K562 (cell line): ENCODE measurements around the gene EHBP1. TPM values are rescaled to one million over a fixed set of nuclear protein-coding genes. Genes with fewer than 3 reads are reported as not detected.

ENCODE experiments used
- ATAC-seq: fragments of 200-7000 bp; cut with Tn5 transposase; 3 replicates; pipeline ENCODE4 v1.9.1; 2020; ENCODE audit warnings: moderate library complexity
- BruUV-seq: library from RNA; stranded (reverse); fragments of 400-500 nt; replicated peaks from 2 replicates; lab custom pipeline; 2021; lab: Mats Ljungman, UMichigan
- CTCF ChIA-PET: fragments of 300-600 bp; formaldehyde crosslinking; extraction: SDS; loops from one replicate; lab custom pipeline; 2021; ENCODE audit warnings: low intra/inter-chr PET ratio; lab: Yijun Ruan, JAX
- POLR2A ChIA-PET: fragments of 300-600, 350-650 bp; sonication (Branson Sonifier 250); formaldehyde crosslinking; extraction: SDS; loops from one replicate; lab custom pipeline; 2021; ENCODE audit warnings: antibody characterized with exemption, inconsistent platforms; lab: Yijun Ruan, JAX
- DNase-seq, 4 experiments: peaks; one replicate each; pipeline versions ENCODE4 v3.0.0 to v3.0.0-alpha.2; 2011 to 2018; ENCODE audit warnings: low spot score in 3 of 4, mixed read lengths in 3 of 4; ENCODE audit errors: extremely low read depth in 1 of 4
- FAIRE-seq: peaks from 2 replicates; lab custom pipeline; 2011; peaks lifted over from hg19 to GRCh38; lab: Jason Lieb, UNC
- H2AFZ ChIP-seq: 2 replicates; pipeline ENCODE4 v1.6.0; 2011; ENCODE audit warnings: low read depth, low read length, control low read depth, inconsistent platforms
- H3K27ac ChIP-seq: fragments of 200-600 bp; 3 replicates; pipeline ENCODE4 v1.8.0; 2011; ENCODE audit warnings: low read depth, mild to moderate bottlenecking, control low read depth, inconsistent platforms, low read length, moderate library complexity, mixed read lengths; ENCODE audit errors: extremely low read depth
- H3K27me3 ChIP-seq, 2 experiments: fragments of 300-600 bp in 1 of 2; 2 replicates in 1 of 2; 3 replicates in 1 of 2; pipeline versions ENCODE4 v1.6.0 to v1.8.0; 2011; ENCODE audit warnings: inconsistent platforms in 2 of 2, low read length in 2 of 2, mild to moderate bottlenecking in 1 of 2, mixed read lengths in 1 of 2, moderate library complexity in 1 of 2; ENCODE audit not compliant: control insufficient read depth in 2 of 2, insufficient read depth in 2 of 2
- H3K36me3 ChIP-seq: fragments of 300-600 bp; 3 replicates; pipeline ENCODE4 v1.8.0; 2011; ENCODE audit warnings: mild to moderate bottlenecking, low read length, inconsistent platforms; ENCODE audit not compliant: control insufficient read depth, insufficient read depth
- H3K4me1 ChIP-seq, 2 experiments: fragments of 200-600 bp in 1 of 2; replicated peaks in 1 of 2; 2 replicates in 1 of 2; 3 replicates in 1 of 2; pipeline versions ENCODE4 v1.5.1 to v1.8.0; 2011; ENCODE audit warnings: inconsistent platforms in 2 of 2, low read length in 2 of 2, mild to moderate bottlenecking in 1 of 2, mixed read lengths in 1 of 2, moderate library complexity in 1 of 2; ENCODE audit not compliant: control insufficient read depth in 2 of 2, insufficient read depth in 2 of 2
- H3K4me2 ChIP-seq: 2 replicates; pipeline ENCODE4 v1.6.1; 2011; ENCODE audit warnings: low read length, control low read depth, inconsistent platforms, mixed read lengths; ENCODE audit not compliant: insufficient read depth
- H3K4me3 ChIP-seq: fragments of 200-600 bp; sonication (generic), shearing (Covaris generic); 2 replicates; pipeline ENCODE4 v1.5.1; 2016; ENCODE audit warnings: control low read depth, inconsistent platforms
- H3K79me2 ChIP-seq: fragments of 200-600 bp; 3 replicates; pipeline ENCODE4 v1.8.0; 2011; ENCODE audit warnings: low read length, inconsistent platforms; ENCODE audit not compliant: control insufficient read depth, insufficient read depth
- H3K9ac ChIP-seq, 2 experiments: 2 replicates each; pipeline versions ENCODE4 v1.6.0 to v1.6.1; 2011; ENCODE audit warnings: low read depth in 2 of 2, low read length in 2 of 2, control low read depth in 1 of 2, inconsistent platforms in 1 of 2, mild to moderate bottlenecking in 1 of 2, mixed read lengths in 1 of 2; ENCODE audit not compliant: insufficient read depth in 1 of 2
- H3K9me1 ChIP-seq: one replicate; pipeline ENCODE4 v1.6.0; 2011; ENCODE audit warnings: inconsistent platforms, mild to moderate bottlenecking, low read length, moderate library complexity; ENCODE audit not compliant: control insufficient read depth, insufficient read depth
- H3K9me3 ChIP-seq: replicated peaks from 2 replicates; pipeline ENCODE4 v1.5.1; 2011; ENCODE audit warnings: low read depth, low read length, inconsistent platforms; ENCODE audit not compliant: control insufficient read depth, insufficient read depth
- H4K20me1 ChIP-seq: replicated peaks from 2 replicates; pipeline ENCODE4 v1.6.1; 2011; ENCODE audit warnings: low read length, inconsistent platforms, mixed read lengths; ENCODE audit not compliant: control insufficient read depth, insufficient read depth
- ARID2 ChIP-seq: fragments of 450-650 bp; IDR thresholded peaks from 2 replicates; pipeline ENCODE4 v1.6.1; 2017; ENCODE audit warnings: antibody characterized with exemption, mild to moderate bottlenecking
- CHD1 ChIP-seq: fragments of 200-600 bp; sonication (generic); IDR thresholded peaks from one replicate; pipeline ENCODE4 v1.6.1; 2012; ENCODE audit warnings: mild to moderate bottlenecking, moderate library complexity, low read length, inconsistent platforms
- NFYB ChIP-seq: IDR thresholded peaks from 2 replicates; pipeline ENCODE4 v1.6.1; 2011; ENCODE audit warnings: mild to moderate bottlenecking, moderate library complexity; ENCODE audit not compliant: insufficient read length; ENCODE audit errors: extremely low read depth
- STAG1 ChIP-seq: sonication (generic); formaldehyde crosslinking; IDR thresholded peaks from 2 replicates; pipeline ENCODE4 v1.5.0; 2020; ENCODE audit warnings: missing genetic modification reagents, borderline replicate concordance
- ZBTB43 ChIP-seq: sonication (generic); formaldehyde crosslinking; IDR thresholded peaks from 2 replicates; pipeline ENCODE4 v1.8.0; 2023; ENCODE audit warnings: mild to moderate bottlenecking, missing genetic modification reagents
- WGBS: fragments of 100-300 bp; shearing (Covaris generic); methylation state at CpG from one replicate; pipeline ENCODE4 v1.1.6; 2016; ENCODE audit warnings: low coverage, mixed read lengths; ENCODE audit not compliant: insufficient coverage; ENCODE audit errors: missing lambda C conversion rate; 5-methylcytosine and 5-hydroxymethylcytosine counted together
- in situ Hi-C: fragments of 300-500 bp; cut with MboI; formaldehyde crosslinking; loops from 4 replicates; pipeline ENCODE4 v1.15.0; 2018; ENCODE audit warnings: inconsistent platforms, mixed read lengths
- intact Hi-C: fragments of 100-400 bp; cut with micrococcal nuclease; formaldehyde crosslinking; loops from 2 replicates; pipeline ENCODE4 v1.14.2; 2022
- polyA plus RNA-seq, 8 experiments: library from polyadenylated mRNA; depleted of rRNA in 4 of 8; stranded (reverse) in 5 of 8; unstranded in 3 of 8; fragments of >200 nt; fragmentation: Nextera tagmentation in 2 of 8; fragmentation: Illumina TruSeq in 1 of 8; extraction: Ambion mirVana in 2 of 8; extraction: Trizol in 1 of 8; gene quantifications; 2 replicates each; pipeline versions ENCODE4 v1.2.1 to v1.2.3, GENCODE V29; 2011 to 2014; ENCODE audit warnings: inconsistent platforms in 1 of 8, missing spikeins in 1 of 8
- total RNA-seq, 7 experiments: library from RNA; depleted of rRNA in 6 of 7; stranded (reverse); fragments of >200 nt in 6 of 7; fragmentation: Illumina TruSeq in 2 of 7; extraction: Trizol in 2 of 7; gene quantifications; 2 replicates each; pipeline versions ENCODE4 v1.2.1 to v1.2.3, GENCODE V29; 2011 to 2021; ENCODE audit warnings: low replicate concordance in 1 of 7

EHBP1 gene
- total and polyA plus RNA-seq, 9 of the 15 experiments (the other 6 are each of a cell fraction or from before 2014, with no cell fraction given) = 8.9 to 26.6 (median 19.3) TPM

- intact Hi-C loops = no loop called here
- H3K4me2 ChIP-seq = no peak overlapping the region
- DNase-seq = no peak
- FAIRE-seq = no peak
- in situ Hi-C loops = no loop called here
- H4K20me1 ChIP-seq = peaks cover 3% of the 10 kb centered on the region; the same call in 1 of the 2 replicates
- no peaks in the 10 kb centered on the region for H3K27me3 ChIP-seq
- peaks cover 0 to 3% of the 10 kb centered on the region in 2 experiments; a peak in 3 of 5 replicates for H3K4me1 ChIP-seq
- H3K36me3 ChIP-seq = 0 out of 3 replicates have a peak, but pooled peaks cover 2% of the 10 kb centered on the region
- TF ChIP-seq NFYB (no peak), ZBTB43 (CRISPR knock-in tag) (no peak), ARID2 (no peak), CHD1 (no peak), STAG1 (no peak)
- H2AFZ ChIP-seq = no peak overlapping the region
- CTCF ChIA-PET = no interaction called here
- ATAC-seq = no peak
- H3K4me3 ChIP-seq = no peak overlapping the region
- H3K9ac ChIP-seq = no peak overlapping the region
- H3K27ac ChIP-seq = no peak overlapping the region
- POLR2A ChIA-PET = no interaction called here
- H3K9me1 ChIP-seq = no peaks in the 10 kb centered on the region
- no TSS peak for BruUV-seq
- WGBS = 97% methylated on average over 3 of the region's 3 CpGs
- H3K79me2 ChIP-seq = no peaks in the 10 kb centered on the region
- H3K9me3 ChIP-seq = no peaks in the 10 kb centered on the region
Measured at GRCh38 chr2:62991605-62992004, 286.1 kb downstream of the EHBP1 start.
